IPS-20b (cell line): ENCODE results near the gene TMEM273.

ENCODE experiments used
- H3K27ac ChIP-seq: one replicate; pipeline ENCODE4 v1.5.1; 2013; ENCODE audit warnings: low read length
- H3K27me3 ChIP-seq: 2 replicates; pipeline ENCODE4 v1.6.1; 2013; ENCODE audit warnings: mild to moderate bottlenecking, low read length, inconsistent platforms; ENCODE audit not compliant: insufficient read depth
- H3K36me3 ChIP-seq: 2 replicates; pipeline ENCODE4 v1.6.1; 2013; ENCODE audit warnings: low read depth, mild to moderate bottlenecking, inconsistent platforms, low read length, moderate library complexity; ENCODE audit not compliant: insufficient read depth
- H3K4me1 ChIP-seq: 2 replicates; pipeline ENCODE4 v1.6.1; 2013; ENCODE audit warnings: mild to moderate bottlenecking, control low read depth, inconsistent platforms, low read length, moderate library complexity; ENCODE audit not compliant: insufficient read depth
- H3K4me3 ChIP-seq: 2 replicates; pipeline ENCODE4 v1.5.1; 2013; ENCODE audit warnings: mild to moderate bottlenecking, low read length, inconsistent platforms
- H3K9ac ChIP-seq: 2 replicates; pipeline ENCODE4 v1.6.1; 2013; ENCODE audit warnings: low read depth, mild to moderate bottlenecking, inconsistent platforms, low read length, moderate library complexity
- H3K9me3 ChIP-seq: 2 replicates; pipeline ENCODE4 v1.6.1; 2013; ENCODE audit warnings: mild to moderate bottlenecking, low read depth, low read length, inconsistent platforms; ENCODE audit not compliant: insufficient read depth

The TMEM273 gene

DNA sequence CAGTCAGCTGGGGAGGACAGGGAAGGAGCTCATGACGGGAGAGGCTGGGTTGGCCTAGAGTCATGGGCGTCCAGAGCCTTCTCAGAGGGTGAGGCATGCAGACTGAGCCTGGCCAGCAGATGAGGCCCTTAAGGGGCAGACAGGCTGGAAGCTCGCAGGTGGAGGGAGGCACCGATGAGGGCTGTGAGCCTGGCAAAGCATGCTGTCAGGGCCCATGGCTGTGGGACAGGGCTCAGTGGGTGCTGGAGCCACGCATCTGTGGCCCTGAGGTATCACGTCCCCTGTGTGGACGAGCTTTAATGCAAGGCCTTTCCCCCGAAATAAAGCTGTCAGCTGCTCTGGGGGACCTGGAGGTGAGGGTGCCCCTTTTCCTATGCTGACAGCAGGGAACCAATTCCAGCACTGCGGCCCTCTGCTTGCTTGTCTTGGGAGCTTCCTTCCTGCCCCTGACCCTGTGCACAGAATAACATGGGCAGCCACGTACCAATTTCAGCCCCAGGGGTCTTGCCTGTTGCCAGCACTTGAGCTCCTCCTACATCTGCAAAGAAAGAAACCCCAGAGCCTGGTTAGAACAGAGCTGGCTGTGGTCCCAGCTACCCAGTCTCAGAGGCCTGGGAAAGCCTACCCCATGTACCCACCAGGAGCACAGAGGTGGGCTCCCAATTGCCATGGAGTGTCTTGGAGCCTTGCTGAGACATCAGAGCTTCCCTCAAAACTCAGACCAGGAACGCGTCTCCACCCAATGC, 20.6 kb downstream of the TMEM273 start:
- no peak overlapping the region for H3K9ac ChIP-seq
- H3K36me3 ChIP-seq, result no peaks in the 10 kb centered on the region
- no peak overlapping the region for H3K4me3 ChIP-seq
- H3K27ac ChIP-seq, result no peak overlapping the region
- no peaks in the 10 kb centered on the region for H3K4me1 ChIP-seq
- no peaks in the 10 kb centered on the region for H3K9me3 ChIP-seq
- no peaks in the 10 kb centered on the region for H3K27me3 ChIP-seq

DNA sequence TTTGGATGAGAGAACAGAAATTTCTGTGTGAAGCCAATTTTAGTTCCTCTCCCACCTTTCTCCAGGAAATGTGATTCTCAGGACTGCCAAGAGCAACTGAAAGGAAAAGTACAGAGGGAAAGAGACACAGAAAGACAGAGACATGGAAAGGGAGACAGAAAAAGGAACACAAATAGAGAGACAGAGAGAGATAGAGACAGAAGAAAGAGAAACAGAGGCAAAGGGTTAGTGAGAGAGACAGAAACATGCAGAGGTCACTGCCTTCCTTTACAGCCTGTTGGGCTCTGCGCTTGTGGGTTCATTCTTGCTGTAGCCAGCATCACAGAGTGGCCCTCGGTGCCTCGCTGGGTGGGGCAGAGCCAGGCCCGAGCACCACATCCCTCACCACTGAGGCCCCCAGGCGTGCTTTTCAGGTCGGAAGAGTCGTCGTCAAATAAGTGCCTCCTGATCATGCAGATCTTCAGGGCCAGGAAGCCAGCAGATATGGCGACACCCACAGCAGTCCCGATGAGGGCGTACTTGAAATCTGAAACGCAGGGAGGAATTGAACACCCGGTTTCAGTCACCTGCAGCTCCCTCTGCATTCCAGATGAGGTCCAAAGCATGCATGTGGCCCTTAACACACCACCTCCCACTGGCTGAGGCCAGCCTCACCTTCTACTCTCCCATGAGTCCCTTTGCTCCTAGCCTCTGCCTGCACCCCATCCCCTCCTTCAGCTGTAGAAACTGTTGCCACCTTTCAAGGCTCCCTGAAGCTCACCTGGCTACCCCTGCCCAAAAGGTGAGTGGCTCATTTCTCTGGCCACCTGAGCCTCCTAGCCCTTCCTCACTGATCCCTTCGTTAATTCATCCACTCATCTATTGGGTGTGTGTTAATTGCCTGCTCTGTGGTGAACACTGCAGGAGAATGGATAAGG, 21.4 kb downstream of the TMEM273 start:
- H3K9ac ChIP-seq, result no peak overlapping the region
- no peak overlapping the region for H3K4me3 ChIP-seq
- H3K4me1 ChIP-seq, result no peaks in the 10 kb centered on the region
- H3K27me3 ChIP-seq, result no peaks in the 10 kb centered on the region
- H3K36me3 ChIP-seq, result no peaks in the 10 kb centered on the region
- H3K9me3 ChIP-seq, result no peaks in the 10 kb centered on the region
- H3K27ac ChIP-seq, result no peak overlapping the region

DNA sequence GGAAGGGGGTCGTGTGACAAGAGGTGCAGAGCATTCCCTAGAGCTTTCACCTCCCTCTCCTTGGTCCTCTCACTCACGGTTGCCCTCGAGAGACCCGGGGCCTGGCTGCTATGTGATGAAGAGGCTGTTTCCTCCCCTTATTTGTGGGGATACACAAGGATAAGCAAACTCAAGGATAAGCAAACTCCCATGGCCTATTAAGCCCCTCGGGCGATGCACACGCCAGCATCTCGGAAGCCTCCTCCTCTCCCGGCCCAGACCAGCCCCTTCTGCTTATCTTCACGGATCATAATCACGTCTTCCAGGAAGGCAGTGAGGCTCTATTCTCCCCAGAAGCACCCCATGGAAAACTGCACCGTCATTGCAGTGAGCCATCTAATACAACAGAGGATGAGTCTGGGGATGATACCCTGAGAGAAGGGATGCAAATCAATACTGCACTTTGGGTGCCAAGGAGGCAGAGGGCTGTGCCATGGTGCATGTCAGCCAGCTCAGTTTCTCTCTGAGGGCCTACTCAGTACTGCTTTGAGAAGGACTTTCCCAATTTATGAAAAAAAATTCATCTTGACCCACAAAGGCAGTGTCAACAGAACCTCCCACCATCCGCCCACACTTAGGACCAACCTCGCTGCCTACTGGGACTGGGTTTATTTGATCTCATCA, 22.2 kb downstream of the TMEM273 start:
- Histone ChIP-seq H3K27me3 (no peaks in the 10 kb centered on the region), H3K27ac (no peak overlapping the region), H3K36me3 (no peaks in the 10 kb centered on the region), H3K9me3 (no peaks in the 10 kb centered on the region), H3K4me1 (no peaks in the 10 kb centered on the region; the same call in 1 of the 2 replicates), H3K4me3 (no peak overlapping the region), H3K9ac (no peak overlapping the region)

DNA sequence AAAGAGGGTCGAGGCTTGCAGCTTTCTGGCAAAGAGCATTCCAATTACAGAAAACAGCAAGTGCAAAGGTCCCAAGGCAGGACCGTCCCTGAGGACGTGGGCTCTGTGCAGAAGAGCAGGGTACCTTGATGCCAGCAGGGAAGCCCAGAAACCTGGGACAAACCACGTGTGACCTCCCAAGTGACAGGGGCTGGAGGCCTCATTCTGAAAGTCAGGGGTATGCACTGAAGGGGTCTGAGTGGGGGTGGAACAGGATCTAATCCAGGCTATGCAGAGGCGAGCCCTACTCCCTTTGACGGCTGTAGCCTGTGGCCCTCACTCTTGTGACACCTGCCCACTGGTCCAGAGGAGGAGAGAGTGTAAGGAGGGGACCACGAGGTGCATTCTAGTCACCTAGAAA, 22.9 kb downstream of the TMEM273 start:
- H3K27ac ChIP-seq, result no peak overlapping the region
- no peaks in the 10 kb centered on the region for H3K9me3 ChIP-seq
- no peak overlapping the region for H3K9ac ChIP-seq
- no peak overlapping the region for H3K4me3 ChIP-seq
- H3K4me1 ChIP-seq, result no peaks in the 10 kb centered on the region; the same call in 1 of the 2 replicates
- H3K36me3 ChIP-seq, result no peaks in the 10 kb centered on the region
- H3K27me3 ChIP-seq, result no peaks in the 10 kb centered on the region

DNA sequence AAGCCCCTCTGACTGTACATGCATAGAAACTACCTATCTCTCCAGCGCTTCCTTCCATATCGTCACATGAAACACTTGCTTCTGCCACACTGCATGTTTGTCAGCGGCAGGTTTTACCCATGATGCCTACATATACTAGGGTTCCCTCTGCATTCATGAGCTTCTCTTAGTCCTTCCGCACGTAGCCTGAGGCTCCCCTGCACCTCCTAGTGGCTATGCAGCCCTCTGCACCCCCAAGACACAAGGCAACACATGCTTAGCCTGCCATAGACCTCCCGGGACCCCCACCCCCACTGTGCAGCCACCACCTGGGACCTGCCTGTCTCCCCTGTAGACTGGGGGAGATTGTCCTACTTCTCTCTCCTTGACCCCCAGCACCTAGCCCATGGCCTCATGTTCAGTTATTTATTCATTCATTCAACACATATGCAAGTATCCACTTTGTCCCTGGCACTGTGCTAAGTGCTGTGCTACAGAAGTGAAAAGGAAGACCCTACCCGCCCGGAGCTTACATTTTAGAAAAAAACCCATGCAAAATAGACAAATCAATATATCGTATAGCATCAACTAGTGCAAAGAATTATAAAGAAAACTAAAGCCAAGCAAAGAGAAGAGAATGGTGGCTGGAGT, 23.5 kb downstream of the TMEM273 start:
- Histone ChIP-seq H3K36me3 (no peaks in the 10 kb centered on the region), H3K27ac (no peak overlapping the region), H3K27me3 (no peaks in the 10 kb centered on the region), H3K9ac (no peak overlapping the region), H3K4me3 (no peak overlapping the region), H3K4me1 (no peaks in the 10 kb centered on the region; the same call in 1 of the 2 replicates), H3K9me3 (no peaks in the 10 kb centered on the region)

DNA sequence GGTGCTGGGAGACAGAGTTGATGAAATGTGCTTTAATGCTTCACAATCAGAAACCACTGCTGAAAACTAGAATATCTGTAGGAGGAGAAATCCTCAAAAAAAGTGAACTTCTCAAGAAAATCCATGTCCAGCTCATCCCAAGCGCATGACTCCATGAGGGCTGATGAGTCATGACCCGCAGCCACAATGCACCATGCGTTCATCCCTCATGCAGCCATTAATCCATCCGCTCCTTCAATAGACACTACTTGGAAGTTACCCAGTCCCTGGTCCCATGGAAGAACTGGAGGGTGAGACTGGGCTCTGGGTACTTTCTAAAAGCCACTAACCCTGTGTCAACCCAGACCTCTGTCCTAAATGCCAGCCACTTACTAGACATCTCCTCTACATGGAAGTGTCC, 24.4 kb downstream of the TMEM273 start:
- Histone ChIP-seq H3K4me3 (no peak overlapping the region), H3K27me3 (no peaks in the 10 kb centered on the region), H3K36me3 (no peaks in the 10 kb centered on the region), H3K4me1 (no peaks in the 10 kb centered on the region; the same call in 1 of the 2 replicates), H3K9me3 (no peaks in the 10 kb centered on the region), H3K9ac (no peak overlapping the region), H3K27ac (no peak overlapping the region)

DNA sequence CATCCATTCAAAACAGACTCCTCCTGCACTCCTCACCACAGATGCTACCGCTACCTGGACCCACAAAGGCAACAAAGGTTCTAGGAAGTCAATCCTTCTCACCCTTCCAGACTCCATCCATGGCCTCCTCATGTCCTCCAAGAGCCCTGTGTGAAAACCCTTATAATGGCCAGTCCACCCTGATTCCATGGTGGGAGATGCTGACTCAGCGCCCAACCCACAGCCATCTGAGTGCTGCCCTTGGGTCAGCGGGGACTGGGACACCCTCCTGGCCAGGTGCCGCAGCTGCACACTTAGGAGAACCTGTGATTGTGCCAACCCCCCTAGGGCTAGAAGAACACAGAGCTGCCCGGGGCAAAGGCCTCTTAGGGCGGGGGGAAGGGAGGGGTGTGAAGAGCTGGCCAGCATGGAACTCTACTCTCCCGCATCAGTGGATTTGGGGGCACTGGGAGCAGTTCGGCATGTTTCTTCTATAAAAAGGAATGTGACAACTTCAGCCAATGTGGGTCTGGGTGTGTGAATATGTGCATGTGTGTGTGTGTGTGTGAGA, 25.4 kb downstream of the TMEM273 start:
- H3K9me3 ChIP-seq, result no peaks in the 10 kb centered on the region
- no peak overlapping the region for H3K4me3 ChIP-seq
- H3K27ac ChIP-seq, result no peak overlapping the region
- peaks cover 1% of the 10 kb centered on the region; the same call in 1 of the 2 replicates for H3K4me1 ChIP-seq
- H3K9ac ChIP-seq, result no peak overlapping the region
- no peaks in the 10 kb centered on the region for H3K36me3 ChIP-seq
- H3K27me3 ChIP-seq, result no peaks in the 10 kb centered on the region

DNA sequence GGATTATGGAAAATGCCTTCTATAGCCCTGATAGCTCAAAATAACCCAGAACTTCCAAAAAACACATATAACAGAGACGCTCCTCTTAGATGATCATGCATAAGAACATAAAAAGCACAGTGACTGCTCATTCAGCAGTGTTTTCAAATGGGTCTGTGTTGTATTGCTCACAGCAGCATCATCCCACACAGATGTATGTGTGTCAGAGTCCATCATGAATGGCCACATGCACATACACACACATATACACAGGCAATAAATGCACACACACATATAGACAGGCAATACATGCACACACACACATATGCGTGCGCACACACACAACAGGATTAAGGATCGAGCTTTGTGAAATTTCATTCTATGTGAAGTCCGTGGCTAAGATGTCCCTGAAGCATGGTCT, 26.1 kb downstream of the TMEM273 start:
- Histone ChIP-seq H3K27me3 (no peaks in the 10 kb centered on the region), H3K4me1 (peaks cover 5% of the 10 kb centered on the region; the same call in 1 of the 2 replicates), H3K4me3 (no peak overlapping the region), H3K9ac (no peak overlapping the region), H3K36me3 (no peaks in the 10 kb centered on the region), H3K27ac (no peak overlapping the region), H3K9me3 (no peaks in the 10 kb centered on the region)

DNA sequence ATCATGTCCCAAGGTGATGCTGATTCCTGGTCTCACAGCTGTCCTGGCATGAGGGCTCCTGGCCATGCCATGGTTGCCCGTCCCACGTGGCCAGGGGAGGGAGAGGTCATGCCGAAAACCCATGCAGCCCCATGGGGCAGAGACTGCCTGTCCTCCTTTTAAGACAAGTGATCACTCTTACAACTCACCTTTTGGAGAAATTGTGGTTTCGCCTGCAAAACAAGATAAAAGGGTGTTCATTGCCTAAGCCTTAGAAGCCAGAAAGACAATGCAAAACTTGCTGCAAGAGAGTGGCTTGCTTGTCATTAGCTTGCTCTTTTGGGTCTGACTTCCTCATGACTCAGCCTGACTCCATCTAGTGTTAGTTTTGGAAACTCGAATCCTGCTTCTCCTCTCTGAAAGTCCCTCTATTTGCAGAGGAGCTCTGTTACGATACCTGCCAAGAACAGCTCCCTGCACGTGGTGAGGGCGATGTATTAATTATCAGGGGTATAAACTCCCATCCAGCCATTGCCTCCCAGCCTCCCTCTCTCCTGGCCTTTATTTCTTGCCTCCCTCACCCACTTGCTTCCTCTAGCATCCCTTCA, 26.7 kb downstream of the TMEM273 start:
- no peak overlapping the region for H3K9ac ChIP-seq

DNA sequence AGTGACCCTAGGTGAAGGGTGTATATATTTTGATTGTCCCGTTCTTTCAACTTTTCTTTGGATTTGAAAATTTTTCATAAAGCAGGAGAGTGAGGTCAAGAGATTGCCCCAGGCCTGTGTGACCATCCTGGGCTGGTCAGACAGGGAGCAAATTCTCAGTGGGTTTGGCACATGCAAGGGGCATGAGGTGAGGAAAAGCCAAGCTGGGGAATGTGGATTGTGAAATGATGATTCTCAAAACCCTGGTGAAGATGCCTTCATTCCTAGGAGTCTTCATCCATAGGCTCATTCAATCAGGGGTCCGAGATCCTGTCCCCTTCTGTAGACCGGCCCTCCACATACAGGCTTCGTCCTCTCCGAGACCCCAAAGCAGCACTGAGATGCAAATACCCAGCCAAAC, 27.4 kb downstream of the TMEM273 start:
- no peaks in the 10 kb centered on the region for H3K27me3 ChIP-seq
- H3K27ac ChIP-seq, result no peak overlapping the region
- H3K36me3 ChIP-seq, result no peaks in the 10 kb centered on the region
- H3K4me3 ChIP-seq, result no peak overlapping the region
- H3K9me3 ChIP-seq, result no peaks in the 10 kb centered on the region
- no peak overlapping the region for H3K9ac ChIP-seq
- peaks cover 5% of the 10 kb centered on the region; the same call in 1 of the 2 replicates for H3K4me1 ChIP-seq

More for the DNA sequence above, 26.7 kb downstream of the TMEM273 start:
- no peak overlapping the region for H3K27ac ChIP-seq
- H3K36me3 ChIP-seq, result no peaks in the 10 kb centered on the region
- H3K4me3 ChIP-seq, result no peak overlapping the region
- peaks cover 5% of the 10 kb centered on the region; the same call in 1 of the 2 replicates for H3K4me1 ChIP-seq
- no peaks in the 10 kb centered on the region for H3K9me3 ChIP-seq
- no peaks in the 10 kb centered on the region for H3K27me3 ChIP-seq

DNA sequence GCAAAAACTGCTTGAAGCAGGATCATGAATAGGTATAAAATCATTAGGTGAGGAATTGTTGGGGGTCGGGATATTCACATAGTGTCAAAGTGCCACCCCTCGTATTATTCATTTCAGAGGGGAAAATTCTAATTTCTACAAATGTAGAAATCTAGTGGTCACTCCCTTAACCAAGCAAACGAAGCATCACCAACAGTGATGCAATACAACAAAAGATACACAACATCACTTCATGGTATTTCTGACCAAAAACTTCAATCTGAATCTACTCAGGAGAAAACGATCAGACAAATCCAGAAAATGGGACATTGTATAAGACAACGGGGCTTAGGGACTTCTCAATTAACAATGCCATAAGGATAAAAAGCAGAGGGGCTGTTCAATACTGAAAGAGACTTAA, 28.1 kb downstream of the TMEM273 start:
- Histone ChIP-seq H3K4me3 (no peak overlapping the region), H3K36me3 (no peaks in the 10 kb centered on the region), H3K27ac (no peak overlapping the region), H3K9me3 (no peaks in the 10 kb centered on the region), H3K4me1 (peaks cover 5% of the 10 kb centered on the region; the same call in 1 of the 2 replicates), H3K9ac (no peak overlapping the region), H3K27me3 (no peaks in the 10 kb centered on the region)
